ENCODE measurements around the gene DACT3. TPM values are rescaled to one million over a fixed set of nuclear protein-coding genes. Genes with fewer than 3 reads are reported as not detected.

DACT3 gene
- polyA plus RNA-seq, 1 of the 3 experiments (the other 2 are of a cell fraction): 9.5 TPM

DNA sequence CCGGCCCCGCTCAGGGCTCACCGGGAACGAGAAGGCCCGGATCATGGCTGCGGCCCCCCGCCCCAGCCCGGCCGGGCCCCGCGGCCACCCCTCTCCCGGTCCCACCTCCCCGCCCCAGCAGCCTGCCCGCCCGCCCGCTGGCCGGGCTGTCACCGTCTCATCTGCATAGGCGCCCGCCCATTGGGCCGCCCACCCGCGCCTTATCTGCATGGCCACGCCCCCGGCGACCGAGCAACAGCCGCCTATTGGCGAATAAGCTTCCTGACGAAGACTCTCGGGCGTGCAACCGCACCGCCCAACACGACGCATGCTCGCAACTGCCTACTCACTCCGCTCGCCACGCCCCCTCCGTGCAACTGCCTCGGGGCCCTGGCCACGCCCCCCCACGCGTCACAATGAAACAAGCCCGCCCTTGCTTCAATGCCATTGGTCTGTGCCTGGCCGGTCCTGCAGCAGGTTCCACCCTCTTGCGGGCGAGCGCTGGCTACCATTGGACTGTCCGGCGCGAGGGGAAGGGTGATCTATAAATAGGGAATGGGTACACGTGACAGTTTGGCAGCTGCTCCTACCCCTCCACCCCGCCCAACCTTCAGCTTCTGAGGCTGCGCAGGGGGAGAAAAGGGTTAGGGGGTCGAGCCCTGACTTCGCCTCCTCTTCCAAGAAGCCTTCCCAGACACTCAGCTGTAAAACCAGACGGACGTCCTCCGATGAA is at the start of gene DACT3 (continued):
- TF ChIP-seq, protein P1, sequence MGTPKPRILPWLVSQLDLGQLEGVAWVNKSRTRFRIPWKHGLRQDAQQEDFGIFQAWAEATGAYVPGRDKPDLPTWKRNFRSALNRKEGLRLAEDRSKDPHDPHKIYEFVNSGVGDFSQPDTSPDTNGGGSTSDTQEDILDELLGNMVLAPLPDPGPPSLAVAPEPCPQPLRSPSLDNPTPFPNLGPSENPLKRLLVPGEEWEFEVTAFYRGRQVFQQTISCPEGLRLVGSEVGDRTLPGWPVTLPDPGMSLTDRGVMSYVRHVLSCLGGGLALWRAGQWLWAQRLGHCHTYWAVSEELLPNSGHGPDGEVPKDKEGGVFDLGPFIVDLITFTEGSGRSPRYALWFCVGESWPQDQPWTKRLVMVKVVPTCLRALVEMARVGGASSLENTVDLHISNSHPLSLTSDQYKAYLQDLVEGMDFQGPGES (IDR thresholded peaks at IDR 0.05; ENCODE audit: low read depth, low read length): peak; percentile 44; the same call in 1 of the 2 replicates
- TF ChIP-seq SIN3A (IDR thresholded peaks at IDR 0.05; ENCODE audit: borderline replicate concordance, low read depth, low read length) (no peak), NFIC (IDR thresholded peaks at IDR 0.05; ENCODE audit: borderline replicate concordance) (peak; percentile 76), TEAD4 (IDR thresholded peaks at IDR 0.05; ENCODE audit: borderline replicate concordance, insufficient read depth) (no peak), YY1 (IDR thresholded peaks at IDR 0.05; ENCODE audit: low read depth) (no peak), GABPA (IDR thresholded peaks at IDR 0.05; ENCODE audit: low read depth) (no peak), FOSL2 (IDR thresholded peaks at IDR 0.05; ENCODE audit: borderline replicate concordance, low read depth) (no peak), TAF1 (IDR thresholded peaks at IDR 0.05; ENCODE audit: borderline replicate concordance, low read depth, low read length) (no peak), EZH2phosphoT487 (IDR thresholded peaks at IDR 0.05; ENCODE audit: borderline replicate concordance, low read depth) (no peak)
- TF ChIP-seq, protein P2, sequence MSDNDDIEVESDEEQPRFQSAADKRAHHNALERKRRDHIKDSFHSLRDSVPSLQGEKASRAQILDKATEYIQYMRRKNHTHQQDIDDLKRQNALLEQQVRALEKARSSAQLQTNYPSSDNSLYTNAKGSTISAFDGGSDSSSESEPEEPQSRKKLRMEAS (IDR thresholded peaks at IDR 0.05; ENCODE audit: low read depth): peak; percentile 83
- TF ChIP-seq, protein P3, sequence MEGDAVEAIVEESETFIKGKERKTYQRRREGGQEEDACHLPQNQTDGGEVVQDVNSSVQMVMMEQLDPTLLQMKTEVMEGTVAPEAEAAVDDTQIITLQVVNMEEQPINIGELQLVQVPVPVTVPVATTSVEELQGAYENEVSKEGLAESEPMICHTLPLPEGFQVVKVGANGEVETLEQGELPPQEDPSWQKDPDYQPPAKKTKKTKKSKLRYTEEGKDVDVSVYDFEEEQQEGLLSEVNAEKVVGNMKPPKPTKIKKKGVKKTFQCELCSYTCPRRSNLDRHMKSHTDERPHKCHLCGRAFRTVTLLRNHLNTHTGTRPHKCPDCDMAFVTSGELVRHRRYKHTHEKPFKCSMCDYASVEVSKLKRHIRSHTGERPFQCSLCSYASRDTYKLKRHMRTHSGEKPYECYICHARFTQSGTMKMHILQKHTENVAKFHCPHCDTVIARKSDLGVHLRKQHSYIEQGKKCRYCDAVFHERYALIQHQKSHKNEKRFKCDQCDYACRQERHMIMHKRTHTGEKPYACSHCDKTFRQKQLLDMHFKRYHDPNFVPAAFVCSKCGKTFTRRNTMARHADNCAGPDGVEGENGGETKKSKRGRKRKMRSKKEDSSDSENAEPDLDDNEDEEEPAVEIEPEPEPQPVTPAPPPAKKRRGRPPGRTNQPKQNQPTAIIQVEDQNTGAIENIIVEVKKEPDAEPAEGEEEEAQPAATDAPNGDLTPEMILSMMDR (IDR thresholded peaks at IDR 0.05): no peak

- ChIA-PET CTCF (interaction anchor here (1.1 to 8.4 kb wide), 5 partner anchors 14 to 130 kb away, joined by 3 to 58 read pairs (median 4); partner anchors contain the start of gene DACT3), POLR2A (no interaction called here)
- WGBS (ENCODE audit: low lambda C conversion rate): 92% methylated on average over 25 of the region's 25 CpGs
- Histone ChIP-seq H2AFZ (ENCODE audit: low read depth) (no peak overlapping the region), H3K9ac (no peak overlapping the region), H3K9me3 (no peaks in the 10 kb centered on the region), H3K27me3 (ENCODE audit: insufficient read depth) (no peaks in the 10 kb centered on the region), H3K27ac (ENCODE audit: low read depth in 2 of 2, low read length in 1 of 2) (no peak overlapping the region), H3K9me2 (no peaks in the 10 kb centered on the region), H3K4me2 (no peak overlapping the region), H3F3A (replicated peaks; ENCODE audit: insufficient read depth) (peaks cover 7% of the 10 kb centered on the region), H3K4me3 (ENCODE audit: low read depth in 2 of 2, low read length in 1 of 2) (no peak overlapping the region), H3K4me1 (ENCODE audit: control insufficient read depth in 1 of 2, insufficient read depth in 2 of 2, low read depth in 1 of 2, low read length in 1 of 2) (peaks cover 0 to 13% of the 10 kb centered on the region in 2 experiments; a peak in 2 of 4 replicates), H3K79me2 (ENCODE audit: insufficient read depth) (peaks cover 39% of the 10 kb centered on the region), H3K36me3 (replicated peaks in 1 of 2; ENCODE audit: control insufficient read depth in 1 of 2, insufficient read depth in 2 of 2, low read length in 1 of 2) (peaks cover 0 to 18% of the 10 kb centered on the region in 2 experiments), H4K20me1 (ENCODE audit: insufficient read depth) (no peaks in the 10 kb centered on the region)
- TF ChIP-seq TAF1 (IDR thresholded peaks at IDR 0.05; ENCODE audit: borderline replicate concordance, low read depth, low read length) (no peak), EZH2phosphoT487 (IDR thresholded peaks at IDR 0.05; ENCODE audit: borderline replicate concordance, low read depth) (no peak), RAD21 (IDR thresholded peaks at IDR 0.05; ENCODE audit: low read length) (no peak), CHD2 (IDR thresholded peaks at IDR 0.05; ENCODE audit: low read length, partially characterized antibody) (no peak), FOXM1 (IDR thresholded peaks at IDR 0.05; ENCODE audit: low read depth) (no peak)
- TF ChIP-seq, protein P4, sequence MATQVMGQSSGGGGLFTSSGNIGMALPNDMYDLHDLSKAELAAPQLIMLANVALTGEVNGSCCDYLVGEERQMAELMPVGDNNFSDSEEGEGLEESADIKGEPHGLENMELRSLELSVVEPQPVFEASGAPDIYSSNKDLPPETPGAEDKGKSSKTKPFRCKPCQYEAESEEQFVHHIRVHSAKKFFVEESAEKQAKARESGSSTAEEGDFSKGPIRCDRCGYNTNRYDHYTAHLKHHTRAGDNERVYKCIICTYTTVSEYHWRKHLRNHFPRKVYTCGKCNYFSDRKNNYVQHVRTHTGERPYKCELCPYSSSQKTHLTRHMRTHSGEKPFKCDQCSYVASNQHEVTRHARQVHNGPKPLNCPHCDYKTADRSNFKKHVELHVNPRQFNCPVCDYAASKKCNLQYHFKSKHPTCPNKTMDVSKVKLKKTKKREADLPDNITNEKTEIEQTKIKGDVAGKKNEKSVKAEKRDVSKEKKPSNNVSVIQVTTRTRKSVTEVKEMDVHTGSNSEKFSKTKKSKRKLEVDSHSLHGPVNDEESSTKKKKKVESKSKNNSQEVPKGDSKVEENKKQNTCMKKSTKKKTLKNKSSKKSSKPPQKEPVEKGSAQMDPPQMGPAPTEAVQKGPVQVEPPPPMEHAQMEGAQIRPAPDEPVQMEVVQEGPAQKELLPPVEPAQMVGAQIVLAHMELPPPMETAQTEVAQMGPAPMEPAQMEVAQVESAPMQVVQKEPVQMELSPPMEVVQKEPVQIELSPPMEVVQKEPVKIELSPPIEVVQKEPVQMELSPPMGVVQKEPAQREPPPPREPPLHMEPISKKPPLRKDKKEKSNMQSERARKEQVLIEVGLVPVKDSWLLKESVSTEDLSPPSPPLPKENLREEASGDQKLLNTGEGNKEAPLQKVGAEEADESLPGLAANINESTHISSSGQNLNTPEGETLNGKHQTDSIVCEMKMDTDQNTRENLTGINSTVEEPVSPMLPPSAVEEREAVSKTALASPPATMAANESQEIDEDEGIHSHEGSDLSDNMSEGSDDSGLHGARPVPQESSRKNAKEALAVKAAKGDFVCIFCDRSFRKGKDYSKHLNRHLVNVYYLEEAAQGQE (IDR thresholded peaks at IDR 0.05; ENCODE audit: low read depth, low read length): no peak
- DNase-seq: peak; percentile 67
Measured at GRCh38 chr19:46710687-46711086, 49.7 kb upstream of the DACT3 start.

Data from SK-N-SH (cell line).